HTR-8/SVneo (cell line): Measurements from ENCODE around the gene LDHA.
"Not testable (repeated sequence)": the region's sequence is repeated elsewhere in the genome, so short reads cannot be mapped to it uniquely, and the experiment has no call there.

ENCODE experiments used
- DNase-seq: peaks from one replicate; pipeline ENCODE4 v3.0.0; 2011; ENCODE audit warnings: low spot score, mixed read lengths; ENCODE audit not compliant: insufficient read length
- FAIRE-seq: peaks from 2 replicates; lab custom pipeline; 2011; peaks lifted over from hg19 to GRCh38; lab: Jason Lieb, UNC

LDHA gene

GRCh38 chr11:18393581-18394274 is 635 bp upstream of the LDHA start:
- DNase-seq (peak; percentile 27), FAIRE-seq (no peak)

- FAIRE-seq = no peak
Measured at GRCh38 chr11:18394928-18395734, 768 bp downstream of the LDHA start.

GRCh38 chr11:18395735-18396504 is 1.6 kb downstream of the LDHA start:
- FAIRE-seq = peak; percentile 62

More at GRCh38 chr11:18394928-18395734, 768 bp downstream of the LDHA start:
- no peak for DNase-seq

GRCh38 chr11:18397921-18398320 is 3.6 kb downstream of the LDHA start:
- FAIRE-seq (no peak), DNase-seq (no peak)

More at GRCh38 chr11:18395735-18396504, 1.6 kb downstream of the LDHA start:
- DNase-seq = peak; percentile 96

- not testable (repeated sequence) for DNase-seq, FAIRE-seq
Measured at GRCh38 chr11:18401077-18401476, 6.7 kb downstream of the LDHA start.

- DNase-seq (no peak), FAIRE-seq (no peak)
Measured at GRCh38 chr11:18404062-18404461, 9.7 kb downstream of the LDHA start.

GRCh38 chr11:18407400-18407799 is 13.0 kb downstream of the LDHA start:
- DNase-seq, FAIRE-seq: not testable (repeated sequence)

GRCh38 chr11:18408558-18409291 is 14.4 kb downstream of the LDHA start:
- FAIRE-seq (no peak), DNase-seq (no peak)

GRCh38 chr11:18416459-18416858 is 22.1 kb downstream of the LDHA start:
- FAIRE-seq = no peak

GRCh38 chr11:18419040-18419439 is 24.7 kb downstream of the LDHA start:
- DNase-seq (no peak), FAIRE-seq (no peak)

More at GRCh38 chr11:18416459-18416858, 22.1 kb downstream of the LDHA start:
- DNase-seq = no peak

GRCh38 chr11:18420067-18420466 is 25.7 kb downstream of the LDHA start:
- no peak for DNase-seq
- no peak for FAIRE-seq

GRCh38 chr11:18427240-18427639 is 32.9 kb downstream of the LDHA start:
- no peak for FAIRE-seq
- DNase-seq = no peak

GRCh38 chr11:18429332-18429731 is 35.0 kb downstream of the LDHA start:
- no peak for FAIRE-seq
- DNase-seq = no peak

GRCh38 chr11:18438691-18439090 is 44.3 kb downstream of the LDHA start:
- no peak for FAIRE-seq
- no peak for DNase-seq

GRCh38 chr11:18449251-18449650 is 54.9 kb downstream of the LDHA start:
- DNase-seq = no peak
- no peak for FAIRE-seq

GRCh38 chr11:18452927-18453326 is 58.6 kb downstream of the LDHA start:
- DNase-seq (peak; percentile 27), FAIRE-seq (no peak)

GRCh38 chr11:18455686-18456372 is 61.5 kb downstream of the LDHA start, which contains the start of gene LDHAL6A:
Gene LDHAL6A (plus strand): TSS chr11:18455856. CDS start chr11:18456681, 825 bp downstream.
- DNase-seq = no peak
- FAIRE-seq = no peak

GRCh38 chr11:18457450-18457849 is 63.1 kb downstream of the LDHA start:
- DNase-seq (peak; percentile 7), FAIRE-seq (no peak)
